Right ventricle myocardium superior (tissue), 1 donor: ENCODE measurements around the gene C16orf96. TPM values are rescaled to one million over a fixed set of nuclear protein-coding genes. Genes with fewer than 3 reads are reported as not detected.

Experiments
- ATAC-seq: fragments of 200-7000 bp; cut with Tn5 transposase; one replicate; pipeline ENCODE4 v1.9.1; 2020; ENCODE audit warnings: mild to moderate bottlenecking; ENCODE audit not compliant: poor library complexity
- DNase-seq: peaks from one replicate; pipeline ENCODE4 v3.0.0-alpha.2; 2020
- intact Hi-C: fragments of 100-400 bp; cut with DNase I; formaldehyde crosslinking; loops from one replicate; pipeline ENCODE4 v1.11.2; 2022
- total RNA-seq: library from RNA; stranded (reverse); fragmentation: NEBNext Ultra II Directional; extraction: Animal tissue kit (Norgen Biotek cat#: 25700); gene quantifications from one replicate; pipeline ENCODE4 v1.2.1, GENCODE V29; 2021
- donor health status: DM: no; HTN: yes; CAD: no; lungs with severe emphysema.

Gene C16orf96
- total RNA-seq, 1 donor from 2014 or later: 0.11 TPM

DNA sequence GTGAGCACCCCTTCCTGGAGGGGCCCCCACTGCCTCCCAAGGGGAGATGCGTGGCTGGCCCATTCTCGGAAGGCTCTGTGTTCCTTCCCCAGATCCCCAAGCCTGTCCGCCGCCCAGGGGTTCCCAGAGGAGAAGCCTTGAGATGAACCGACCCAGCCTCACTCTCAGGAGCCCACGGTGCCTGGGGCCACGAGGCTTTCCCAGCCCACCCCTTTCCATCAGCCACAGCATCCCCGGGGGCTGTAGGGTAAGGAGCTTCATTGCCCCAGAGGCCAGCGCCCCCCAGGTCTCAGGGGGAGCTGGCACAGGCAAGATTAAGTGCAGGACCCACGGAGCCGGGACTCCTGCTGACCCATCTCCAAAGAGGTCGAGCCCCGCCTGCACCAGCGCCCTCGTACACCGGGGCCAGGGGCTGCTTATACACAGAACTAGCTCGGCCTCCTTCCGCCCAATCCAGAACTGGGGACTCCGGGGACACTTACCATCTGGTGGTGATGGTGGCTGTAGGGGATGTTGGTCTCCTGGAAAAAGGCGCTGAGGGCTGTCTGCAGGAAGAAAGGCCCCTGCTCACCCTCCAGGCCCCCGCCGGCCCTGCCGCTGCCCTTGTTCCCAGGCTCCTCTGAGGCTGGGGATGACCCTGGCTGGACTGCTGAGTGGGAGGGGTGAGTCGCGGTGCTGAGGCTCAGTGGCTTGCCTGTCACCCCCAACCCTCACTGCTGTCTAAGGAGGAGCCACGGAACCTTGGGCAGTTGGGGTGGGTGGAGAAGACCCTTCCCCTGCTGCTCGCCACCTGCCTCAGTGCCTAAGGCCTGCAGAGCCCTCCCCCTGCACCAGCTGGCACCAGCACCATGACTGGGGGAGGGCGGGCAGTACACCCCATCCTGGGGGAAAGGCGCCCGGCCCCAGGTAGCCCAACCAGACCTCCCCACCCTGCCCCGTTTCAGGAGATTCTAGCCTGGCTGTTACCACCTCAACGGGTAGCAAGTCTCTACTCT is 54.2 kb downstream of the C16orf96 start:
- intact Hi-C loops: no loop called here
- no peak for DNase-seq
- ATAC-seq: no peak

DNA sequence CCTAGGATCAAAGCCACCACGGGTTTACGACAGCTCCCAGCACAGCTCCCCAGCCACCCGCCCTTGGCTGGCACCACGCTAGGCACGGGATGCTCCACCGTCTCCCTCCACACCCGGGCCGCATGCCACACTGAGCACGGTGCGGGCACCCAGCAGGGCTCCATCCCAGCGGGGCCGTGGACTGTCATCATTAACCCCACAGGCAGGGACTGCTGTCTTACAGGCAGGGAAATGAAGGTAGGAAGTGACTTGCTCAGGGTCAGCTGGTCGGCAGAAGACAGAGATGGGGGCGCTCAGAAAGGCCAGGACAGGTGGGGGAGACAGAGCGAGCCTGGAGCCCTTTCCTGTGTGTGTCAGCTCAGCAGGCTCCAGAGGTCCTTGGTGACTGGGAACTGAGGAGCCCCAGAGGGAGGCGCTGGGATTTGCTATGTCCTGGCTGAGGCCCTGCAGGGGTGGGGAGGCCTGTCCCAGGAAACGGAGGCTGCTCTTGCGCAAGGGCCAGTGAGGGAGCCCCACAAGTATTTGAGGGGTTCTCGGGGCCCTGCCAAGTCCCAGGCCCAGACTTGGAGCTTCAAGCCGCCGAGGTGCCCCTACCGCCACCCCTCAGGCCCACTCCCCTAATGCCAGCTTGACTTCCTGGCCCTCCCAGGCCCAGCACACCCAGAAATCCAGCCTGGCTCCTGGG is 55.3 kb downstream of the C16orf96 start:
- ATAC-seq (no peak), DNase-seq (no peak)
- intact Hi-C loops: no loop called here

DNA sequence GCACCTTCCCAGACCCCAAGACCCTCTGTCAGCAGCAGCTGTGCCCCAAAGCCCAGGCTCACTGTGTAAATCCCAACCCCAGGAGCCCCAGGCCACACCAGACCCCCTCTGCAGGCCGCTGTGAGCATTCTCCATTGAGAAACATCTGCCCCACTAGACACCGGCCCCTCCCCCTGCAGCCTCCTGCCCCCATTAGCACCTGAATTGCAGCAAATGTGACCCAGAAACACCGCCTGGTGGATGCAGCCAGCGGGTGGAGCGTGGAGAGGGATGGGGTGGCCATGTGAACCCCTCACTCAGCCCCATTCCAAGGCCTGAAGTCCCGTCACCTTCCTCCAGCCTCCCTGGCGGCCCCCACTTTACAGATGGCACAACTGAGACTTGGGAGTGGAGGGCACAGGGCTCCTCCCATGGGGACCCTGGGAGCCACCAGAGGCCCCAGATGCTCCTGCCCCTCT is 56.4 kb downstream of the C16orf96 start:
- intact Hi-C loops: no loop called here
- ATAC-seq: no peak

DNA sequence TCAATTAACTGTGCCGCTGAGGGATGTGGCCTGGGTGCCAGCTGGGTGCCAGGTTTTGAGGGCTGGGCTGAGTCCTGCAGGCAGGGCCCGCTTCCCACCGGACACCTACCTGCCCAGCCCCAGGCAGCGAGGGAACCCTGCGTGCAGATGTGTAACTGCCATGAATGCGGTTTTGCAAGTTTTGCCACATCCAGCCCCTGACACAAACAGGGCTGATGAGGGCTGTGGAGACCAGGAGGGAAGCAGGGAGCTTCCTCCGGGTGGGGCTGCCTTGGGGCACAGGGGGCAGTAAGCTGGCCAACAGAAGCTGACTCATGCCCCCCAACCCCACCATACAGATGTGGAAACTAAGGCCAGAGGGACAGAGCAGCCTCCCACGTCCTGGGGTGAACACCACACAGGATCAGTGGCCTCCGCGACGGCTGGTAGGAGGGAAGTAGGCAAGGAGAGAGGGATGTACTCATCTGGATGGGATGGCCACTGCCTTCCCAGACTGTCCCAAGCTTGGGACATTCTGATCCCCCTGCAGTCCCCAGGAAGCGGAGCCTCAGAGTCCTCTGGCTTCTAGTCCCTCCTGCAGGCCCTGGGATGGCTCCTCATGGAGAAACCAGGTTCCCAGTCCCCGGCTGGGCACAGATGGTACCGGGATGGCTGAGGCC is 57.0 kb downstream of the C16orf96 start:
- DNase-seq: no peak
- no peak for ATAC-seq
- intact Hi-C loops: no loop called here

More for the DNA sequence above, 56.4 kb downstream of the C16orf96 start:
- no peak for DNase-seq

DNA sequence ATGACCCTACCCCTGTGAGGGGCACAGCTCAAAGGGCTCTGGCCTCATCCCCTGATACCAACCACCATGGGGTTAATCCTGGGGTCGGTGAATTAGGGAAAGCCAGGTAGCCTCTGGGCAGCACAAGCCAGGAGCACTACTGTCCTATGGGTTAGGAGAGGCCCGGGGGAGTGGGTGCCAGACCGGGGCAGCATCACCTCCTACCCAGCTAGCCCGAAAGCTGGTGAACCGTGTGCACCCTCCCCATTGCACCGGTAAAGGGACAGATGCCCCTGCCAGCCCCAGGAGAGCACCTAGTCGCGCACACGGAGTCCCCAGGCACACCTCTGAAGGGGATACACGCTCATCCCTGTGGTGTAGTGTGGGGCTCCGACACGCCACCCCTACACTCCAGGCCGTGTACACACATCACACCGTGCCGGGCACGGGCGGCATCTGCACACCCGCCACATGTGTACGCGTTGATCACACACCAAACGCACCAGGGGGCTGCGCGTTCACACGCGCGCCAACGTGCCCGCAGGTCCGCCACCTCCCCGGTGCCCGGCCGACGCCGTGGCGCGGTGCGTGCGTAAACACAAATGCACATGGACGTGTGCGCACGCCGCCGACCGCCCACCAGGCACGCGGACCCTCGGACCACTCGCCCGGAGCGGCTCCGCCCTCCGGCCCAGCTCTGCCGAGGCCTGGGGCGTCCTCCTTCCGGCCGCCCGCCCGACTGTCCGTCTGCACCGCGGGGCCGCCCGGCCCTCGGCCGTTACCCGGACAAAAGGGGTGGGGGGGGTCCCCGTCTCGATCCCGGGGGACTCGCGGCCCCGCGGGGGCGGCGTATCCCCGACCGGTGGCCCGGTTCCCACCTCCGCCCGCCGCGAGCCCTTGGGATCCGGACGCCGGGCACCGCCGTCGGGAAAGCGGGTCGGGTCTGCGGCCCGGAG is 57.8 kb downstream of the C16orf96 start:
- intact Hi-C loops: no loop called here
- DNase-seq: peak; percentile 60
- ATAC-seq: no peak

DNA sequence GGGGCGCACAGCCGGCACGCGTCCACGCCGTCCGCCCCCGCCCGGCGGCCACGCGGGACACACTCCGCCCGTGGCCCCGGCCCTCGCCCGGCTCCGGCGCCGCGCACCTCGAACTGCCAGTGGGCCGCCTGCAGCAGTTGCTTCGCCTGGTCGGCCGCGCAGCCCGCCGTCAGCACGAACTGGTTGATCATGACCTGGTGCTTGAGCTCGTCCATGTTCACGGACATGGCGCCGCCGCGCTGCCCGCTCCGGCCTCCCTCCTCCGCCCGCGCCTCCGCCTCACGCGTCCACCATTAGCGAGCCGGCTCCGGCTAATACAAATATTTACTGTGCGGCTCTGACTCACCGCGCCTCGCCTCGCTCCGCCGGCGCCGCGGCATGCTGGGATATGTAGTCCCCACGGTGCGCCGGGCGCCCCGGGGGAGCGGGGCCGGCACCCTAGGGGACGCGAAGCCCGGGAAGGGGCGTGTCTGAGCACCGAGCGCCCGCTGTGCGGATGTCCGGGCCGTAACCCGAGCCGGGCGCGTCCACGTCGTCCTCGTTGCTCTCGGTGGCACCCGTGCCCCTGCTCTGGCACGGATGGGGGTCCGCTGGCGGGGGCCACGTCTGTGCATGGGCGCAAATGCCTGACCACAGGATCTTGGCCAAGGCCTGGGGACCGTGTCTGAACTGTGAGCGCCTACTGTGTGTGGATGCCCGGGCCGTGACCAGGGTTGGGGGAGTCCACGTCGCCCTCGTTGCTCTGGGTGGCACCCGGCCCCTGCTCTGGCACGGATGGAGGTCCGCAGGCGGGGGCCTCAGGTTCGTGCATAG is 58.6 kb downstream of the C16orf96 start, which contains the start of gene UBALD1:
UBALD1 (minus strand) TSS at position 318 of the 813 bp plus-strand sequence; CDS start at position 227, 91 bp downstream.
- ATAC-seq (peak; percentile 75), DNase-seq (peak; percentile 92)
- intact Hi-C loops: no loop called here

DNA sequence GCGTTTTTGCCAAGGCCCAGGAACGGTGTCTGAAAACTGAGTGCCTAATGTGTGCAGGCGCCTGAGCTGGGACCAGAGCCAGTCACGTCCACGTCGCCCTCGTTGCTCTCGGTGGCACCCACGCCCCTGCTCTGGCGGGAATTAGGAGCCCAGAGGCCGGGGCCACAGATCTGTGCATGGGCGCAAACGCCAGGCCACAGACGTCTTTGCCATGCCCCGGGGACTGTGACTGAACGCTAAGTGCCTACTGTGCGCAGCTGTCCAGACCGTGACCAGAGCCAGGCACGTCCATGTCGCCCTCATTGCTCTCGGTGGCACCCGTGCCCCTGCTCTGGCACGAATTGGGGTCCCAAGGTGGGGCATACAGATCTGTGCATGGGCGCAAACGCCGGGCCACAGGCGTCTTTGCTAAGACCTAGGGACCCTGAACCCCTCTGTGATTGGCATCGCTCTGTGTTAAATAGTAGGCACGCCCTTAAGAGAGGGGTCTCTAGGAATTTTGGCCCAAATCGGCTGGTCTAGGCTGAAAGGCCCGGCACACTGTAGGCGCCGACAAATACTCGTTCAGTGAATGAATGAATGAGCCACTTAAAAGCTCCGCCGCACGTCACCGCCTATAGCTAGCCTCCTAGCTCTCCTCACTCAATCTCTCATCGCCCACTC is 59.4 kb downstream of the C16orf96 start:
- no peak for DNase-seq
- no peak for ATAC-seq
- intact Hi-C loops: no loop called here

DNA sequence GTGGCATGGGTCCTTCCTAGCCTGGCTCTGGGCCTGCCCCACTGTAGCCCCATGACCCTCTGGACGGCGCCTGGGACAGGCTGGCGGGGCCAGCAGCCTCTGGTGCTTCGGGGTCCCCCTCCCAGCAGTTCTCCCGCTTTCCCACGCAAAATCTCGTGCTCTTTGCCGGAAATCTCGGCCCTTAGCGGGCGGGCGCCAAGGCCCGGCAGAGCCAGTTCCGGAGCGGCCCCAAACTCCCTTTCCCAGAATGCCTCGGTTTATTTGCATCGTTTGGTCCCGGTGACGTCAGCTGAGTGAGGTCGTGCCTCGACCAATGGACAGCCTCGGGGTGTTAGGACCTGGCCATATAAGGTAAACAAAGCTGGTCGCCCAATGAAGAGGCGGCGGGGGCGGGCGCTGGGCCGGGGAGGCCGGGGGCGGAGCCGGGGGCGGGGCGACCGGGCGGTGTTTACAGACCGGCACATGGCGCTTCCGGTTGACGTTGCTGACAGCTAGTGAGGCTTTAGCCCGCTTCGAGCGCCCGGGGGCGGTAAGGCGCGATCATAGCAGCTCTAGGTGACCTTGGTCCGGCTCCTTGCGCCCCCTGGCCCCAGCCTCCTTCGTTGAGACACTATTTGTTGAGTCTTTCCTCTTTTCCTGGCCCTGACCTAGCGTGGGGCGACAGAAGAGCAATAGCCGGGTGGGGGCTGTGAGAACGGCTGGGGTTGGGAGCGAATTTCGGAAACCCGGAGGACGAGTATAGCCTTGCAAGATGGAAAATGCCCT is 60.1 kb downstream of the C16orf96 start:
- ATAC-seq: peak; percentile 86
- peak; percentile 100 for DNase-seq
- intact Hi-C loops: no loop called here

DNA sequence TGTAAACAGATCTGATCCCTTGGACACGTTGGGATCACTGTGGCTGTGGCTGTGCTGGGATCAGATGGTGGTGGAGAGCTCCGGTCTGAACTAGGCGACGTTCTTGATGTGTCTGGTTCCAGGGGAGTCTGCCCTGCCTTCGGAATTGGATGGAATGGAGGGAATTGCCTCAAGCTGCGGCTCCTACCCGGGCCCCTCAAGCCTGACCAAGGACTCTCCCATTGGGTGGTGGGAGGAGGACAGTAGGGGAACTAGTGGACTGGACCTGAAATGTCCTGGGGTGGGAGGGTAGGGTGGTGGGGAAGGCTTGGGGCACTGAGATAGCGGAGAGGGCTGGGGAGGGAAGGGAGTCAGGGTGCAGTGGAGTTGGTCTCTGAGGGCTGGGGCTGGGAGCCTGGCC is 61.7 kb downstream of the C16orf96 start:
- no peak for ATAC-seq

DNA sequence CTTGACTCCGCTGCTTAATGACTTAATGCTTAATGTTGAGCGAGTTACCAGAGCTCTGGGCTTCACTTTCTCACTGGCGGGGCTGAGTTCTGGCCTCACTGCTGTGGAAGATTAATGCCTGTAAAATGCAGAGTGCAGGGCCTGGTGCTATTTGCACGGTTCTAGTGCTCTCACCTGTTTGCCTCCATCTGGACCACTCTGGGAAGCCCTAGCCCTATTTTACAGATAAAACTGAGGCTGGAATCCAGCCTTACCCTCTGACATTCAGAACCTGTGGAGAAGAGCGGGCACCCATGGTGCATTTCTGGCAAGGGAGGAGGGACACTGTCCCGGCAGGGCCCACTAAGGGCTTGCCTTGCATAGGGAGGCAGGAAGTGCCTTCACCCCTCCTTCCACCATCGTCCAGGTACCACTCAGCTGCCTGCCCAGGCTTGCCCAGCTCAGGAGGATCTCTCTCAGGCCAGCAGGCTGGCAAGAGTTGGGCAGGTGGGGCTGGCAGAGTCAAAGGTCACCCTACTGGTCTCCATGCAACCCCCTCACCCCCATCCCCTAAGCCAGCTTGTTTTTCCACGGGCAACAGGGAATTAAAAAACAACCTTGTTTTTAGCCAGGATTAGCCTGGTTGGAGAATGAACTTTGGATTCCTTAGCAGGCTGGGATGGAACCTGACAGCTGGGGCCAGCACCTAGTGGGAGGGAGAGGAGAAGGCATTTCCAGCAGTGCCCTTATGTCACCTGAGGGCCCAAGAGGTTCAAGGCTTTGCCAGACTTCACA is 62.7 kb downstream of the C16orf96 start:
- intact Hi-C loops: no loop called here
- ATAC-seq (no peak), DNase-seq (no peak)

More for the DNA sequence above, 61.7 kb downstream of the C16orf96 start:
- intact Hi-C loops: no loop called here
- DNase-seq: no peak

DNA sequence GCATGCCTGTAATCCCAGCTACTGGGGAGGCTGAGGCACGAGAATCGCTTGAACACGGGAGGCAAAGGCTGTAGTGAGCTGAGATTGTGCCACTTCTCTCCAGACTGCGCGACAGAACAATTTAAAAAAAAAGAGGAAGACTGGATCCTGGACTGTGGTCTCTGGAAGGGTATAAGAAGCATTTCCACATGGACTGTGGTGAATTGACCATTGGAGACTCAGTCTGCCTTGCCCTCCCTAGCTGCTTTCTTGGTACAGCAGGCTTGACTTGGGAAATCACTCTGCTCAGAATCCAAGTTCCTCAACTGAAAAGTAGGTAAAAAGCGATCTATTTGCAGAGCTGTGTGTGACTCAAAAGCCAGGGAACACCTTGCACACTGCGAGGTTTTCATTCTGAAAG is 67.5 kb downstream of the C16orf96 start:
- no peak for DNase-seq
- no peak for ATAC-seq
- intact Hi-C loops: no loop called here

DNA sequence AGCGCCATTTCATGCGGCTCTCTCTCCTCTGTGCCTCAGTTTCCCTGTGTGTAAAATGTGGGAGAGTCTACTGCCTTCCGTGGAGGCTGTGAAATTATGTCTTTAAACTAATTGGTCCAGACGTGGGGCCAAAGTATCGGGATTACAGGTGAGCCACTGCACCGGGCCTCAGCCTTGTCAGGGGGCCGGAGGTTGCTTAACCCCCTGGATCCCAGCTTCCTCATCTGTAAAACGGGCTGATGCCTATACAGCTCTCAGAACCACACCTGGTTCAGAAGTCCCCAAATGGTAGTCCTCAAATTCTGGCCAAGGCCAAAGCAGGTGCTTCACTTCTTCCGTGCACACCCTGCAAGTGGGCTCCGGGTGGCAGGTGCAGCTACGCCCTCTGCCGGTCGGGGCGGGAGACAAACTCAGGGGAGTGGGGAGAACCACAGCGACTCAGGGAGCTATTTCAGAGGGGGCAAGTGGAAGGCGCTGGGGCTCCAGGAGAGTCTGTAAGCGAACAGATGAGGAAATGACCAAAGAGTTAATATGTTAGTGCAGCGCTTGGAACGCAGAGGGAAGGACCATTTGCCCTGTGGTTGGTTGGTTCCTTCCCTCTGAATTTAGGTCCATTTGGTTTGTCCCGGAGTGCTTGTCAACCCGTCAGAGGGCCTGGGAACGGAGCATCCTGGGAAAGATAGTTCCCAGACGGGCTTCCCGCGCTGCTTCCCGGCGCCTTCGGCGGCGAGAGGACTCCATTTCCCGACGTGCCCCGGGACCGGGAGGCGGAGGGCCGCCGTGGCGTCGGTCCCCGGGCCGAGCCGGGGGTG is 68.1 kb downstream of the C16orf96 start, which contains the start of gene MGRN1:
MGRN1 (plus strand) TSS at position 812 of the 812 bp plus-strand sequence. CDS start 135 bp downstream, outside the sequence.
- intact Hi-C loops: no loop called here
- ATAC-seq: peak; percentile 98
- peak; percentile 94 for DNase-seq

DNA sequence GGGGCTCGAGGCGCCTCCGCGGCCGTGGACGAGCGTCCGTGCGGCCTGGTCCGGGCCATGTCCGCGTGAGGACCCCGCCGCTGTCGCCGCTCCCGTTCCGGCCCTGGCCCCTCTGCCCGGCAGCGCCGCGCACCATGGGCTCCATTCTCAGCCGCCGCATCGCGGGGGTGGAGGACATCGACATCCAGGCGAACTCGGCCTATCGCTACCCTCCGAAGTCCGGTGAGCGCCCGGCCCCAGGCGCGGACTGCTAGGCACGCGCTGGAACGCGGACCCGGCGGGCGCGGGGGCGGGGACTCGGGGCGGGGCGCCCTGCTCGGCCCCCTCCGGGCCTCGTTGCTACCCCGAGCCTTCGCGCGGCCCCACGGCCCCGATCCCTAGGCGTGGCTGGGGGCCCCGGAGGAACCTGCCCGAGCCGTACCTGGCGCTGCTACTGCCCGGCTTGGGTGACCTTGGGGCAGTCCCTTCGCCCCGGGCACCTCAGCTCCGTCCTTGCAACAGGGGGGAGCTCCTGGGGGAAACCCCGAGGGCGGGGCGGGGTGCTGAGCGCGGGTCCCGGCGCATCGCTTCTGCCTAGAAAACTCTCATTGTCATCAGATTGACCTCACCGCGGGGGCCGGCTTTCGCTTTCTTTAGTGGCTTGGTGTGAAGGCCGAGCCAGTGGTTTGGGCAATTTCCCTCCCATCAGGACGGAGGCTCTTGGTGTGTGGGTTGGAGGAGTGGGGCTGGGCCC is 68.9 kb downstream of the C16orf96 start:
- intact Hi-C loops: no loop called here
- peak; percentile 79 for DNase-seq
- peak; percentile 42 for ATAC-seq
